GM10266 (cell line): ENCODE measurements around the gene PLG.
"Not testable (repeated sequence)": the region's sequence is repeated elsewhere in the genome, so short reads cannot be mapped to it uniquely, and the experiment has no call there.

Experiments
- DNase-seq: peaks from one replicate; pipeline ENCODE4 v3.0.0; 2012; ENCODE audit errors: extremely low spot score
- CTCF ChIP-seq: IDR thresholded peaks from 2 replicates; pipeline ENCODE4 v1.5.1; 2012; ENCODE audit warnings: mild to moderate bottlenecking, low read depth; ENCODE audit not compliant: control insufficient read depth, insufficient read depth; ENCODE audit errors: missing control alignments

PLG gene

GRCh38 chr6:160701918-160702680, at the start of gene PLG:
PLG (plus strand) TSS chr6:160702244; CDS start chr6:160702305, 61 bp downstream.
- DNase-seq = not testable (repeated sequence)

- DNase-seq = no peak
- TF ChIP-seq CTCF = no peak
Observed at GRCh38 chr6:160659562-160659961, 42.5 kb upstream of the PLG start.

- no peak for DNase-seq
- no peak for TF ChIP-seq CTCF
Observed at GRCh38 chr6:160661216-160661615, 40.8 kb upstream of the PLG start.

GRCh38 chr6:160662429-160662828, 39.6 kb upstream of the PLG start:
- no peak for TF ChIP-seq CTCF
- DNase-seq = no peak

GRCh38 chr6:160662842-160663241, 39.2 kb upstream of the PLG start:
- TF ChIP-seq CTCF = no peak
- no peak for DNase-seq

- not testable (repeated sequence) for DNase-seq
Observed at GRCh38 chr6:160664198-160664597, 37.8 kb upstream of the PLG start, which contains the start of gene LPA. LPA (minus strand) TSS chr6:160664275; CDS start chr6:160664214, 61 bp downstream.

GRCh38 chr6:160667639-160668481, 34.2 kb upstream of the PLG start:
- TF ChIP-seq CTCF = peak; percentile 60
- peak; percentile 65 for DNase-seq

- TF ChIP-seq CTCF = no peak
- no peak for DNase-seq
Observed at GRCh38 chr6:160668589-160668988, 33.5 kb upstream of the PLG start.

- DNase-seq = not testable (repeated sequence)
Observed at GRCh38 chr6:160676418-160676817, 25.6 kb upstream of the PLG start.
